Frontal cortex (tissue), 4 donors: ENCODE measurements around the gene TBXAS1. TPM values are rescaled to one million over a fixed set of nuclear protein-coding genes. Genes with fewer than 3 reads are reported as not detected.
"Not testable (repeated sequence)": the region's sequence is repeated elsewhere in the genome, so short reads cannot be mapped to it uniquely, and the experiment has no call there.

Source experiments
- DNase-seq, 2 donors: peaks; one replicate each; pipeline ENCODE4 v3.0.0; 2012; ENCODE audit warnings: low spot score in 2 of 2
- FAIRE-seq: peaks from 2 replicates; lab custom pipeline; 2012; peaks lifted over from hg19 to GRCh38; lab: Jason Lieb, UNC
- total RNA-seq: library from RNA; depleted of rRNA; stranded (reverse); fragments of >200 nt; gene quantifications from one replicate; pipeline ENCODE4 v1.2.3, GENCODE V29; 2014
- donor health status: control.
- donor health status: control.
- donor health status: control.

Gene TBXAS1
- total RNA-seq, 1 donor from 2014 or later, result 2.9 TPM

DNA sequence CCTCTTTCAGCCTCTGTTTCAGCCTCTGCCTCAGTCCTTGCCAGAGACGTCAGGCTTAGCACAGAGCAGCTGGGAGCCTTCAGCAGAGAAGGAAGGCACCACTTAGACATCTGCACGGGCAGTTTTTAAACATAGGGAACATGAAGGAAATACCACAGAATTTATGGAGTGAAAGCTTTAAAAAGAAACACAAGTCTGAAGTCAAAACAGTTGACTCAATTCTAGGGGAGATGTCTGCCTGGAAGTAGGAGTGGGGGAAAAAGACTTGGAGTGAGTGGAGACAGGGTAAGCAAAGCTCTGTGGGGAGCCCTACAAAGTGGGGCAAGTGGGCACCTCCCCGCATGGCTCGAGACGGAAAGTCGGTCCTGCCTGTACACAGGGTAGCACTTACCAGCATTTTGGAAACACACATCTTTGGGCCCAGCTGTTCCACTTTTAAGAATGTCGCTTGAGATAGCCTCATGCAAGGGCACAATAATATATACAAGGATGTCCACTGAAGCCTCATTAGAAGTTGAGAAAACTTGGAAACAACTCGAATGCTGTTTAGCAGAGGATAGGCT is 5.0 kb upstream of the TBXAS1 start:
- no peak for DNase-seq

DNA sequence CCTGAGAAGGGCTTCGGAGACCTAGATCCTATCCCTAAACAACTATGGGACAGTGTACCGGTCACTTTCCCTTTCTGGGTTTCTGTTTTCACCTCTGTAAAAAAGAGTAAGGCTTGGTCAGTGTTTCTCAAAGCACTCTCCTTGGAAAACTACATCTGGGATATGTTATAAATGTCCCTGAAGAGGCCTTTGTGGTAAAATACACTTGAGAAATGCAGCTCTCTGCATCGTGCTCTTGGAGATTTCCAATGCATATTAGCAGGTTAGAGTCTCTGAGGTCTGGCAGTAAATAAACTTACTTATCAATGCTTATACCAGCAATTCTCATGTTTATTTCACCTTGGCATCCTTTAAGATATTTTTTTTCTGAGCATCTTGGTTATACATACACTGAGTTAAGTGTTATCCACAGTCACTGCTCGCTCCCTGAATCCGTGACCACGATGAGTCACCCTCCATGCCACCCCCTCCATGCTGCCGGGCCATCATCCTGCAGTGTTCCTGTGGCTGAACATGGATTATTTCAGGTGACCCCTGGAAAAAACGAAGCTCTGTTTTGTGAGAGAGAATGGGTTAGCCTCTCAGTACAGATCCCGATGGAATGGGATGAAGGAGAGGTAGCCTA is 3.3 kb upstream of the TBXAS1 start:
- DNase-seq (no peak), FAIRE-seq (no peak)

More for the DNA sequence above, 5.0 kb upstream of the TBXAS1 start:
- no peak for FAIRE-seq

DNA sequence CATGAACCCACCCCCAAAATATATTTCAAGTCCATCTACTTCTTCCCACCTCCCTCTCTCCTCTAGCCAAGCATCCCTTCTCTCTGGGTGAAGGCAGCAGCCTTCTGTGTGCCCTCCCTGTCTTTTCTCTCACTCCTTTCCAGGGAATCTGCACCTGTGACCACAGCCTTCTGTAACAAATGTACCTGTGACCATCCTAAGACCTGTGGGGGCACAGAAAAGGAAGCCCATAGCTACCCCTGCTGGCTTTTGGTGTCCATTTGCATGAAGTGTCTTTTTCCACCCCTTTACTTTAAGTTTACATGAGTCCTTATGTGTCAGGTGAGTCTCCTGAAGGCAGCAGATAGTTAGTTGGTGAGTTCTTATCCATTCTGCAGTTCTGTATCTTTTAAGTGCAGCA is 2.0 kb upstream of the TBXAS1 start:
- DNase-seq, result no peak
- no peak for FAIRE-seq

DNA sequence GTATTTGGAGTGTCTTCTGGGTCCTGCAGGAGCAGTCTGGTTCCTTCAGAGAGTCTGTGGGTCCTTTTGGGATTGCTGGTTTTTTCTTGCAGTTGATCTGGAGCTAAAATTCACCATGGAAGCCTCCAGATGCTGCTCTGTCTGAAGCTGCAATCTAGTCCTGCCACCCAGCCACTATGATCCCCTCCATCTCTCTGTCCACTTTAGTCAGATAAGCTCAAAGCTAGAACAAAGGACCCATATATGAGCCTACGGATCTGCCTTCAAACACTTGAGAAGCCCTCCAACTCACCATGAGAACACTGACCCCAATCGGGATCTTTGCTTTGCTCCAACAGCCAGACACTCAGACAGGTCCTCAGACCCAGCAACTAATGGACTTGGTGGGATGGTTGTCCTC is 618 bp upstream of the TBXAS1 start:
- no peak for DNase-seq
- no peak for FAIRE-seq

DNA sequence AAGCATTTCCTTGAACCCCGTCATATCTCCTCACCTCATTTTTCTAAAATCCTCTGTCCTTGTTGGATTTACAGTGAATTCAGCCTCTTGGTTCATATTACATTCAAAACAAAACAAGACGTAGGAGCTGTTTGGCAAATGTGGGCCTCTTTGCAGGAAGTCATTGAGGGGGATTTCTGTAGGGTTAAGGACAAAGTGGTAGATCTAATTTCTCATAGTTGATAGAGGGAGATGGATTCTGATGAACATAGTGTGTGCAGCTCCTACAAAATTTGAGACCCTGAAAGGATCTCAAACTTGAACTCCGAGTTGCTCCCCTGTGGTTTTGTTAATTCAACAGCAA is 682 bp downstream of the TBXAS1 start:
- DNase-seq (no peak), FAIRE-seq (no peak)

DNA sequence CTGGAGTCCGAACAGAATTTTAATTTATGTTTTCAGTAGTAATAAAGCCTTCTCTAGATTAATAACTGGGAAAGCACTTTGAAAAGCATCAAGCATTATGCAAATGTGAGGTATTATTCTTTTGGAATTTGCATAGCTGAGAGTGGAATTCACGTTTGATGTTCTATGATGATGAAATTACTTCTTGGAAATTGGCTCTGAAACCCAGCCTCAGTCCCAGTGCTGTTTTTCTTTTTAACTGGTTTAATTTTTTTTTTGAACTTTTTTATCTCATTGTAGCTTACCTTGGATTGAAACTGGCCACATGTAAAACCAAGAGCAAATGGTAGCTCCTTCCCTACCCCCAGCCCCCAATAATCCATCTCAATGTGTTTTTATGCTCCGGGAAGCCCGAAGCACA is 1.2 kb downstream of the TBXAS1 start:
- no peak for FAIRE-seq
- DNase-seq, result no peak

DNA sequence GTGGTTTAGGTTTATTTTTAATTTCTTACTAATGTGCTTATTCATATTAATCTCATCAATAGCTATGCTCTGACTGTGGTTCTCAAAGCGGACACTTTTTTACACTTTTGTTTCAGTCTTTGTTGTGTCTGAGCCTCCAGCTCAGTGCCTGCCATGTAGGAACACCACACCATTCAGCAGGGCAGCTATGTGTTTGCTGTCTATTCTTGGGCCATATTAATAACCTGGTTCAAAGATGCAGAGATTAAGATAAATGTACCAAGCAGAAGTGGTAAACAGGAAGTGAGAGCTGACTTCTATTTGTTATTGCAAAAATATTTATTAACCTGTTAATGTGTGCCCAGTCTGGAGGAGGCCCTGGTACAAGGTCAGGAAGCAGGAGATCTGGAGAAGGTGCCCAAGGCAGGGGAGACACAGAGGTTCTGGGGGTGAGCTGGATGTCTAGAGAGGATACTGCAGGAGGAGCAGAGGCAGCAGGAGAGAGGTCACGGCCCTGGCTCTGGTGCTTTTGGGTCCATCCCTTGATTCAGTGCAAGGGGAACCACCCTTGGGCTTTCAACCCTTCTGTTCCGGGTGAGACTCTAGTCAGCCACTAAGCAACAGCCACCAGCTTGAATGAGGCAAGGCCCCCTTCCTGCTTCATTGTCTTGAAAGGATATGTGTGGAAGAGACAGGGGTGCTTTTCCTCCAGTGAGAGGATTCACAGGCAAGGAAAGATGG is 1.9 kb downstream of the TBXAS1 start:
- FAIRE-seq (no peak), DNase-seq (no peak)

DNA sequence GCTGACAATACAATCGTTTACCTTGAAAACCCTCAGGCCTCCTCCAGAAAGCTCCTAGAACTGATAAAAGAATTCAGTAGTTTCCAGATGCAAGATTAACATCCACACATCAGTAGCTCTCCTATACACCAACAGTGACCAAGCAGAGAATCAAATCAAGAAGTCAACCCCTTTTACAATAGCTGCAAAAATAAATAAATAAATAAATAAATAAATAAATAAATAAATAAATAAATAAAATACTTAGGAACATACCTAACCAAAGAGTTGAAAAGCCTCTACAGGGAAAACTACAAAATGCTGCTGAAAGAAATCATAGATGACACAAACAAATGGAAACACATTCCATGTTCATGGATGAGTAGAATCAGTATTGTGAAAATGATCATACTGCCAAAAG is 6.8 kb downstream of the TBXAS1 start:
- not testable (repeated sequence) for FAIRE-seq, DNase-seq

DNA sequence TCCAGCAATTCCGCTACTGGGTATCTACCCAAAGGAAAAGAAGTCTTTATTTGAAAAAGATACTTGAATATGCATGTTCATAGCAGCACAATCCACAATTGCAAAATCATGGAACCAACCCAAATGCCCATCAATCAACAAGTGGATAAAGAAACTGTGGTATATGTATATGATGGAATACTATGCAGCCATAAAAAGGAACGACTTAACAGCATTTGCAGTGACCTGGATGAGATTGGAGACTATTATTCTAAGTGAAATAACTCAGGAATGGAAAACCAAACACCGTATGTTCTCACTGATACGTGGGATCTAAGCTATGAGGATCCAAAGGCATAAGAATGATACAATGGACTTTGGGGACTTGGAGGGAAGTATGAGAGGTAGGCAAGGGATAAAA is 8.2 kb downstream of the TBXAS1 start:
- not testable (repeated sequence) for FAIRE-seq, DNase-seq

DNA sequence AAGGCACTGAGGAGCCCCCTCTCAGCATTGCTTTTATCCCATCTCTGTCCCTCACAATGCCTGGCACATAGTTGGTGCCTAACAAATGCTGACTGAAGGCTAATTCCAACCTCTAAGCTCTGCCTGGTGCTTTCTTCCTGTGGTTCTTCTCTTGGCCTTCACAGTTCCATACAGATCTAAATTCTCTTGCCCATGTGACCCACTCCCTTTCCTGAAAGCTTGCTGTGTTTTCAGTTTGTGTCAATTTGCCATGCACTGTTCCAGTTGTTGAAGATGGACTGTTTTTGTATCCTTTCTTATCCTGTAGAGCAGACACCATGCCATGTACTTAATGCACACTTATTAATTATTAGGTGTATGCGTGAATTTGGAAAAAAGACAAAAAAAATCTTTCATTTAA is 9.2 kb downstream of the TBXAS1 start:
- DNase-seq (no peak), FAIRE-seq (no peak)

DNA sequence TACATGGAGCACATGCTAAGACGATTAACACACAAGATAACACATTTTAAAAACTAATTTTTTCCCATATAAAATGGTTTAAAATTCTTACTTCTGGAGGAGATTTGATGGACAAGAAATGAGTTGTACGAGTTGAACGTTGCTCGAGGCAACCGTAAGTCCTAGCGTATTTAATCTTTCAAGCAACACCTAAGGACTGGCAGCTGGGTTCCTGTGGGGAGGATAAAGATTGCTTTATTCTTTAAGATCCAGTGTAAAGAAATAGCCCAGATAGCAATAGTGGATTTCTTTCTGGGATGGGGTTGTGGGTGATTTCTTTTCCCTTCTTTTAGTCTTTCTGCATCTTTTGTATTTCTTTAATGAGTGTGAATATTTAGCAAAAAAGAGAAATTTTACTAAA is 9.8 kb downstream of the TBXAS1 start:
- FAIRE-seq, result no peak
- DNase-seq, result no peak

DNA sequence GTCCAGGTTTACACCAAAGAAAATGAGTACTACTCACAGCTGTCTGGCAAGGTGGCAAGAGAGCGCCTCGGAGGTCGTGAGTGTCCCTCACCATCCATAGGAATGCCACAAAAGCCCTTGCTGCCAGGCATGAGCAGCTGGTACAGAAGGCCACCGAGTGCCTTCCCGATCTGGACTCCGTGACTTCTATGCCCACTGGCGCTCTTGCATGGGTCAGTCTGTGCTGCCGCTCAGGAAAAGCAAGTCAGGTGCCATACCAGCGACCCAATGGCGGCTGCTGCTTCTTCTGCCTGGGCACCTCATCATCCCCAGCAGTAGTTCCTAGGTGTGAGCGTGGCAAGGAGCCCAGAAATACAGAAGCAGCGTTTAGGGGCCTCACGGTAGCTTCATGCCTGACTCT is 11.7 kb downstream of the TBXAS1 start:
- FAIRE-seq, result no peak
- no peak for DNase-seq

DNA sequence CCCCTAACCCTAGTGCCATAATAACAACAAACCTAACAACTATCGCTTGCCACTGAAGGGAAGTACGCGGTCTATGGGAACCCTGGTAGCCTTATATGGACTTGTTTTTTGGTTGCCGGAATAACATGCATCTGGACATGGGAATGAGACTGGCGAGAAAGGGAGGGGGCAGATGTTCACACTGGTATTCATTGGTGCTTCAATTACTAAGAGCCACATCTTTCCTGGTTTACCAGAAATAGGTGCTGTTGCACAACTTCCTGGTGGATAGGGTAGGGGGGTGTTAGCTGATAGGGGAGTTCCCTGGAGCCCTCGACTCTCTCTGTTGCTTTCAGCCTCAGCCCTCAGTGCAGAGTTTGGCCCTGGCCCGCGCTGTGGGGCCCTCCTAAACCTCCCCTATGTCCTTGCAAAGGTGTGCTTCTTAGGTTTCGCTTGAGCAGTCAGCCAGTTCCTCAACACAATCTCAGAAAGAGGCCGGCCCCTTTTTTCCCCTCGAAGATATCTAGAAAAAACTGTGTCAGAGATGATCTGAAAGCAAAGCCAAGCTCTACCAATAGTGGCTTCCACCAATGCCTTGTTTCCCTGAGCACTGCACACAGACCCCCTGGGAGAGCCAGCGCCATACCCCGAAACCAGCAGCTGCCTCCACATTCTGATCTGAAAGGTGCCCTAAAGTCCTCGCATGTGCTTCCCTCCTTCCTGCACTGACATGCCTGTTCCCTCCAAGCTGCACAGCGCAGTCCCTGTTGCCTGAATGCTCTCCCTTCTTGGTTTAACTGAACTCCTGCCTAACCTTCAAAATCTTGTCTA is 13.5 kb downstream of the TBXAS1 start:
- no peak for FAIRE-seq
- no peak for DNase-seq

DNA sequence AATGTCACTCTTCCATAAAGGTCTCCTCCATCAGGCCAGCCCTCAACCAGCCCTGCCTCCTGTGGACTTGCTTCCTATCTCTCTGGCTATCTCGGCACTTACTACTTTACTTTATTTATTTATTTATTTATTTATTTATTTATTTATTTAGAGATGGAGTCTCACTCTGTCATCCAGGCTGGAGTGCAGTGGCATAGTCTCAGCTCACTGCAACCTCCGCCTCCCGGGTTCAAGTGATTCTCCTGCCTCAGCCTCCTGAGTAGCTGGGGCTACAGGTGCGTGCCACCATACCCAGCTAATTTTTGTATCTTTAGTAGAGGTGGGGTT is 14.1 kb downstream of the TBXAS1 start:
- not testable (repeated sequence) for FAIRE-seq

DNA sequence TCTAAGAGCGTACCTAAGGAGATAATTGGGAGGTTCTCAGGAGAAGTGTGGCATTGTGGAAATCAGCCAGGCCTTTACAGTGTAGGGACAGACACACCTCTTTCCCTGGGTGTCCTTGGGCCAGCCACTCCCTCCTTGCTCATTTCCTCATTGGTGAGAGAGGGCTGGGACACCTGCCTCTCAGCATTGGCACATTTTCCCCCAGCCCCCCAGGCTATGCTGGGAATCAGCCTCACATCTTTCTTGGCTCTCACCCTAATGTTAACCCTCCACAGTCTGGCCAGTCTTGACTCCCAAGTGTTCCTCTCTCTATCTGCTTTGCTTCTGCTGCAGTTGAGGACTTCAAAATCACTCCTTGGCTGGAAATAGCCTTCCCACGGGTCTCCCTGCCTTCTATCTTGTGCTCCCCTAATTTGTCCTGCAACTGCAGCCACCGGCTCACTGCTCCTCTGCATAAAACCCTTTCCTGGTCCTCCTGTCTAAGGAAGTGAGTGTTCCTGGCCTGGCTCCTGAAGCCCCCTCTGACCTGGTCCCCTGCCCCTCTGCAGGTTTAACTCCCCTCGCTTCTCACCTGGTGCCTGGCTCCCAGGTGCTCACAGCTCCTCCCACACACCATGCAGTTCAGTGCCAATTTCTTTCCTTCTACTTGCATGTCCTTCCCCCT is 15.8 kb downstream of the TBXAS1 start:
- DNase-seq (no peak), FAIRE-seq (no peak)

More for the DNA sequence above, 14.1 kb downstream of the TBXAS1 start:
- not testable (repeated sequence) for DNase-seq

DNA sequence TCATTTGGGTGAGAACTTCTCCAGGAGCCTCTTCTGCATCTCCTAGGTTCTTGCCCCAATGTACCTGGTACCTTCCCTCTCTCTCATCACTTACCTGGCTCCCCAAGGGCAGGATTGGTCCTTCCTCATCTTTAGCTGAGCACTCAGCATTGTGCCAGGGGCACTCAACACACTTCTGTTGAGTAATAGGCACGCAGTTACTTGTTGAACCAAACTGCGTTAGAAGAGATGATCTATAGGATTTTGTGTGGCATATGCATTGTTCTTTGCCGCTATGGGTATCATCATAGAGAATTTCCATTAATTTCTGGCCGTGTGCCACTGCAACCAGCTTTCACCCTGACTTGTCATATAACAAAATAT is 16.4 kb downstream of the TBXAS1 start:
- no peak for DNase-seq
- FAIRE-seq, result no peak

DNA sequence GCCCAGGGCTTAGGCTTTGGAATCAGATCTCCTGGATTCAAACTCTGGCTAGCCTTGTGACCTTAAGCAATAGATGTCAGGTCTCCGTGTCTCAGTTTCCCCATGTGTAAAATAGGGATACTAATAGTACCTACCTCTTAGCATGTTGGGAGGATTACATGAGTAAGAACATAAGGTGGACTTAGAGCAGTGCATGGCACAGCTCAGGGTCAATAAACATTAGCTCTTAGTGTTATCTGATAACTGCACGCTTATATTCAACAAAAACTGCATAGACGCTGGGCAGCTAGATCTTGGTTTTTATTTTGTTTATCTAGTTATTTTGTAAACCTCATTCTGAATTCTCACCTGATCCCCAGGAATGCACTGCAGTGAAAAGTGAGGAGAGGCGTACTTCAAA is 17.2 kb downstream of the TBXAS1 start:
- FAIRE-seq (no peak), DNase-seq (no peak)

DNA sequence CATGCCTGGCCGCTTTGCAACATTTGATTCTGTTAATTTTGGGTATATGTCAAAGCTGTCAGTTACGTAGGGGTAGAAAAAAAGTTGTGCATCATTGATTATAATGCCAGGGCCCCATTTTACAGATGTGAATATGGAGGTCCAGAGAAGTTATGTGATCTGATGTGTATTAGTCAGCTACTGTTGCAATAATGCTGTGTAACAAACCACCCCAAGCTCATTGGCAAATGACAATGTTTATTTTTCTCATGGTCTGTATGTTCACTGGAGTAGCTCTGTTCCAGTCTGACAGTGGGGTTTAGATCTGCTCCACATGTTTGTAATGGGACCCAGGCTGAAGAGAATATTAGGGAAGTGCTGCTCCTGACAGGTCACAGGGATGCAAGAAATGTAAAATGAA is 19.2 kb downstream of the TBXAS1 start:
- FAIRE-seq (no peak), DNase-seq (no peak)

DNA sequence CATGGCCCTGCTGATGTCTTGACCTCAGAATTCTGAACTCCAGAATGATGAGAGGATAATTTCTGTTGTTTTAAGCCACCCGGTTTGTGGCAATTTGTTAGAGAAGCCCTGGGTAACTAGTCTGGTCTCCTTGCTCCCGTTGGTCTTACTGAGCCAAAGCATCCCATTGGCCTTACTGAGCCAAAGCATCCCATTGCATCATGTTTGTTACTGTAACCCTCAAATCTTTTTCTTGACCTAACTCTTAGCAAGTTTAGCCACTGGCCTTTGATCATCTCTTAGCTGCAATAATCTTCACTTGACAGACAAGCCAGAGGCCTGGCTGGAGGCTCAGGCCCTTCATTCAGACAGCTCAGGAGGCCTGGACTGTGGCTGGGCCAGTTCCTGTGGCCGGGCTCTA is 21.8 kb downstream of the TBXAS1 start:
- DNase-seq, result no peak
- FAIRE-seq, result no peak

DNA sequence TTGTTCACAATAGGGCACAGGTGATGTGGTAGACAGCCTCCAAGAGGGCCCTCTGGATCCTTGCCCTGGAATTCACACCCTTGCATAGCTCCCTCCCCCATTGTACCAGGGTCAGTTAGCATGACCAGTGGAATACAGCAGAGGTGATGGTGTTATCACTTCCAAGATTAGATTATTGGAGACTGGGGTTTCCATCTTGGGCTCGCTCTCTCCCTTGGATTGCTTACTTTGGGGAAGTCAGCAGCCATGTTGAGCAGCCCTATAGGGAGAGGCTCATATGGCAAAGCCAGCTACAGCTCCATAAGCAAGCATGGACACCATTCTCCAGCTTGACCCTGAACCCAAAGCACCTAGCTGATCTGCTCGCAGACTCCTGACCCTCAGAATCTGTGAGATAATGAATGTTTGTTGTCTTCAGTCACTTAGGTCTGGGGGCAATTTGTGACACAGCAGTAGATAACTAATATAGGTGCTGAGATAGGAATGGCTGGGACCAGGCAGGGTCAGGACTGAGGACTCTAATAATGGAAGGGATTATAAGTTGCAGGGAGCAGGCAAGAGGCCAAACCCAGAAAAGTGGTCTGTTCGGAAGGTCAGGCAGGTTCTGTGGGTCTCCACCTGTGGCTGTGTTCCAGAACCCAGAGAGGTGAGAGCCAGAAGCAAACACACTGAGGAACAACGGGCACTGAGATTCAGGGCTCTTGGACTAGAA is 22.9 kb downstream of the TBXAS1 start:
- FAIRE-seq (no peak), DNase-seq (no peak)
